ENCODE results near the gene HS6ST2. TPM values are rescaled to one million over a fixed set of nuclear protein-coding genes. Genes with fewer than 3 reads are reported as not detected.

Gene HS6ST2
- total and polyA plus RNA-seq, 9 of the 15 experiments (the other 6 are each of a cell fraction or from before 2014, with no cell fraction given), result not detected

DNA sequence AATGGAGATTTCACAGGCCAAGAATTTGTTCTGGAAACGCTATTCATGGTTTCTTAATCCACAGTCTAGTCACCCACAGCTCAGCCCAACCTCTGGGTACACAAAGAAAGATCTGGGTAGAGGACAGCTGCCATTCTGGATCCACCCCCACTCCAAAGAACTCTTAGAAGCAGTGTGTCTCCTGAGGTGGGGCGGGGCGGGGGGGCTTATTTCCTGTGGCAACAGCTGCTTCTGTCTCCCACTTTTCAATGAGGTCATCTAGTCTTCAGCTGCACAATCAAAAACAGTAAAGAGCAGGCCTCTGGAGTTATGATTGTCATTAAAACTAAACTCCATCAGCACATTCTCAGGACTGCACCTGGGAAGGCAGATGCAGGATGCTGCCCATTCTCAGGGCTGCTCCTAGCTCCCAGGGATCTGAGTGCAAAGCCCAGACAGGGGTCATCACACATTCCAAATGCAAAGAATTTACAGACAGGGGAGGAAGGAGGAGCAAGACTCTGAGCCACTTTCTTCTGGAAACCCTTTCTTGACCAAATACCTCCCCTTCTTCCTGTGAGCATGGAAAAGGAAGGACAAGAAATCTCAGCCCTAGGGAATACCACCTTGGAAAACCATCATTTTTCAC is 207.3 kb downstream of the HS6ST2 start:
- no peak overlapping the region for H3K9ac ChIP-seq (ENCODE audit: insufficient read depth in 1 of 2, low read depth in 2 of 2, low read length in 2 of 2)
- H3K9me1 ChIP-seq (ENCODE audit: control insufficient read depth, insufficient read depth, low read length), result no peaks in the 10 kb centered on the region
- H3K4me3 ChIP-seq, result no peak overlapping the region
- H3K4me2 ChIP-seq (ENCODE audit: insufficient read depth, low read length), result no peak overlapping the region
- FAIRE-seq (no peak), ATAC-seq (no peak), DNase-seq (ENCODE audit: extremely low read depth in 1 of 4, low spot score in 3 of 4) (no peak)
- no TSS peak for BruUV-seq (replicated peaks)
- in situ Hi-C loops (cut with MboI) (no loop called here), intact Hi-C loops (cut with micrococcal nuclease) (no loop called here)
- CTCF ChIA-PET (ENCODE audit: low intra/inter-chr PET ratio), result no interaction called here
- no peaks in the 10 kb centered on the region for H3K36me3 ChIP-seq (ENCODE audit: control insufficient read depth, insufficient read depth, low read length)
- TF ChIP-seq COPS2 (conservative IDR thresholded peaks at IDR 0.05), result no peak
- TF ChIP-seq, protein P1, sequence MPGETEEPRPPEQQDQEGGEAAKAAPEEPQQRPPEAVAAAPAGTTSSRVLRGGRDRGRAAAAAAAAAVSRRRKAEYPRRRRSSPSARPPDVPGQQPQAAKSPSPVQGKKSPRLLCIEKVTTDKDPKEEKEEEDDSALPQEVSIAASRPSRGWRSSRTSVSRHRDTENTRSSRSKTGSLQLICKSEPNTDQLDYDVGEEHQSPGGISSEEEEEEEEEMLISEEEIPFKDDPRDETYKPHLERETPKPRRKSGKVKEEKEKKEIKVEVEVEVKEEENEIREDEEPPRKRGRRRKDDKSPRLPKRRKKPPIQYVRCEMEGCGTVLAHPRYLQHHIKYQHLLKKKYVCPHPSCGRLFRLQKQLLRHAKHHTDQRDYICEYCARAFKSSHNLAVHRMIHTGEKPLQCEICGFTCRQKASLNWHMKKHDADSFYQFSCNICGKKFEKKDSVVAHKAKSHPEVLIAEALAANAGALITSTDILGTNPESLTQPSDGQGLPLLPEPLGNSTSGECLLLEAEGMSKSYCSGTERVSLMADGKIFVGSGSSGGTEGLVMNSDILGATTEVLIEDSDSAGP (CRISPR knock-in tag; IDR thresholded peaks at IDR 0.05), result no peak
- no peak for TF ChIP-seq PTBP1 (IDR thresholded peaks at IDR 0.05; ENCODE audit: low read depth, low read length)
- no peak for TF ChIP-seq PPARD (CRISPR knock-in tag; IDR thresholded peaks at IDR 0.05)
- no peak for TF ChIP-seq TBP (optimal IDR thresholded peaks at IDR 0.05; ENCODE audit: low read depth, low read length)
- TF ChIP-seq SOX6 (IDR thresholded peaks at IDR 0.05), result no peak
- TF ChIP-seq RBBP5 (IDR thresholded peaks at IDR 0.05; ENCODE audit: borderline replicate concordance, insufficient read depth, low read length, poor library complexity, severe bottlenecking), result no peak
- TF ChIP-seq, protein P2, sequence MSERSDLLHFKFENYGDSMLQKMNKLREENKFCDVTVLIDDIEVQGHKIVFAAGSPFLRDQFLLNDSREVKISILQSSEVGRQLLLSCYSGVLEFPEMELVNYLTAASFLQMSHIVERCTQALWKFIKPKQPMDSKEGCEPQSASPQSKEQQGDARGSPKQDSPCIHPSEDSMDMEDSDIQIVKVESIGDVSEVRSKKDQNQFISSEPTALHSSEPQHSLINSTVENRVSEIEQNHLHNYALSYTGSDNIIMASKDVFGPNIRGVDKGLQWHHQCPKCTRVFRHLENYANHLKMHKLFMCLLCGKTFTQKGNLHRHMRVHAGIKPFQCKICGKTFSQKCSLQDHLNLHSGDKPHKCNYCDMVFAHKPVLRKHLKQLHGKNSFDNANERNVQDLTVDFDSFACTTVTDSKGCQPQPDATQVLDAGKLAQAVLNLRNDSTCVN (CRISPR knock-in tag; IDR thresholded peaks at IDR 0.05), result no peak
- TF ChIP-seq ZBTB17 (CRISPR knock-in tag; IDR thresholded peaks at IDR 0.05), result no peak
- POLR2A ChIA-PET, result interaction anchor here (0.8 kb wide), 1 partner anchor 210 kb away, joined by 3 read pairs; no protein-coding TSS in a partner anchor
- H2AFZ ChIP-seq (ENCODE audit: low read depth, low read length), result no peak overlapping the region
- H3K9me3 ChIP-seq (replicated peaks; ENCODE audit: control insufficient read depth, insufficient read depth, low read depth, low read length), result no peaks in the 10 kb centered on the region
- H3K4me1 ChIP-seq (replicated peaks in 1 of 2; ENCODE audit: control insufficient read depth in 2 of 2, insufficient read depth in 2 of 2, low read length in 2 of 2), result no peaks in the 10 kb centered on the region
- 0% methylated on average over 3 of the region's 3 CpGs for WGBS (ENCODE audit: insufficient coverage, low coverage, missing lambda C conversion rate)
- H3K27me3 ChIP-seq (ENCODE audit: control insufficient read depth in 2 of 2, insufficient read depth in 2 of 2, low read length in 2 of 2), result no peaks in the 10 kb centered on the region
- no peak overlapping the region for H3K27ac ChIP-seq (ENCODE audit: extremely low read depth, low read depth, low read length)
- no peaks in the 10 kb centered on the region for H4K20me1 ChIP-seq (replicated peaks; ENCODE audit: control insufficient read depth, insufficient read depth, low read length)
- no peaks in the 10 kb centered on the region for H3K79me2 ChIP-seq (ENCODE audit: control insufficient read depth, insufficient read depth, low read length)

All from K562 (cell line).